Fibroblast of lung (primary cell): ENCODE data around the gene RUBCN. TPM values are rescaled to one million over a fixed set of nuclear protein-coding genes. Genes with fewer than 3 reads are reported as not detected.

Experiments
- polyA plus RNA-seq, 2 donors: library from polyadenylated mRNA; depleted of rRNA in 1 of 2; stranded (reverse) in 1 of 2; unstranded in 1 of 2; fragments of >200 nt; gene quantifications; 2 replicates each; pipeline ENCODE4 v1.2.1, GENCODE V29; 2011 to 2012; ENCODE audit warnings: missing spikeins in 1 of 2
- total RNA-seq: library from RNA; depleted of rRNA; stranded (reverse); fragments of >200 nt; gene quantifications from 2 replicates; pipeline ENCODE4 v1.2.1, GENCODE V29; 2014

Gene RUBCN
- total and polyA plus RNA-seq, 2 donors (not counting 1 experiment from before 2014, with no cell fraction given): 13.0 to 15.2 TPM

Other genes with a start within 250 kb of the RUBCN start
- gene BDH1, start 180.9 kb downstream of the RUBCN start, total RNA-seq: 0.51 and 0.66 TPM in 2 replicates
- 3.1 and 8.2 TPM in 2 replicates for gene BDH1, start 180.9 kb downstream of the RUBCN start, polyA plus RNA-seq
- 32.6 and 44.3 TPM in 2 replicates for gene FYTTD1, start 13.0 kb upstream of the RUBCN start, total RNA-seq
- gene FYTTD1, start 13.0 kb upstream of the RUBCN start, polyA plus RNA-seq: 38.9 and 63.4 TPM in 2 replicates
- 57.5 and 87.2 TPM in 2 replicates for gene LRCH3, start 54.4 kb upstream of the RUBCN start, total RNA-seq
- 42.9 and 70.9 TPM in 2 replicates for gene LRCH3, start 54.4 kb upstream of the RUBCN start, polyA plus RNA-seq
- gene RPL35A, start 213.3 kb upstream of the RUBCN start, total RNA-seq: 535 and 1,048 TPM in 2 replicates
- gene RPL35A, start 213.3 kb upstream of the RUBCN start, polyA plus RNA-seq: 902 and 937 TPM in 2 replicates
- gene LMLN, start 223.3 kb upstream of the RUBCN start, total RNA-seq: 5.9 and 7.1 TPM in 2 replicates
- gene LMLN, start 223.3 kb upstream of the RUBCN start, polyA plus RNA-seq: 5.0 and 6.6 TPM in 2 replicates